Ishikawa (cell line): ENCODE results near the gene COX6A2.

Experiments
- CEBPB ChIP-seq: IDR thresholded peaks from 2 replicates; pipeline ENCODE4 v1.6.1; 2012
- CREB1 ChIP-seq: IDR thresholded peaks from 2 replicates; pipeline ENCODE4 v1.6.1; 2012; ENCODE audit warnings: low read depth
- EGR1 ChIP-seq: IDR thresholded peaks from 2 replicates; pipeline ENCODE4 v1.6.1; 2012
- EP300 ChIP-seq: IDR thresholded peaks from 2 replicates; pipeline ENCODE4 v1.6.1; 2012; ENCODE audit warnings: borderline replicate concordance
- FOXM1 ChIP-seq: IDR thresholded peaks from 2 replicates; pipeline ENCODE4 v1.6.1; 2012; ENCODE audit warnings: low read depth, borderline replicate concordance
- NFIC ChIP-seq: IDR thresholded peaks from 2 replicates; pipeline ENCODE4 v1.6.1; 2012
- RAD21 ChIP-seq: IDR thresholded peaks from 2 replicates; pipeline ENCODE4 v1.6.1; 2012; ENCODE audit warnings: low read depth
- TAF1 ChIP-seq: IDR thresholded peaks from 2 replicates; pipeline ENCODE4 v1.6.1; 2012; ENCODE audit warnings: low read depth, mild to moderate bottlenecking
- TCF12 ChIP-seq: IDR thresholded peaks from 2 replicates; pipeline ENCODE4 v1.6.1; 2012; ENCODE audit warnings: low read depth
- TEAD4 ChIP-seq: IDR thresholded peaks from 2 replicates; pipeline ENCODE4 v1.6.1; 2012
- YY1 ChIP-seq: IDR thresholded peaks from 2 replicates; pipeline ENCODE4 v1.6.1; 2012; ENCODE audit warnings: low read depth
- ZBTB7A ChIP-seq: IDR thresholded peaks from 2 replicates; pipeline ENCODE4 v1.6.1; 2012; ENCODE audit warnings: low read depth
- TF ChIP-seq, protein P1 (sequence below): IDR thresholded peaks from 2 replicates; pipeline ENCODE4 v1.6.1; 2012
- TF ChIP-seq, protein P2 (sequence below): IDR thresholded peaks from 2 replicates; pipeline ENCODE4 v1.6.1; 2012; ENCODE audit warnings: low read depth, mild to moderate bottlenecking
- TF ChIP-seq, protein P3 (sequence below): IDR thresholded peaks from 2 replicates; pipeline ENCODE4 v1.6.1; 2012

The COX6A2 gene

DNA sequence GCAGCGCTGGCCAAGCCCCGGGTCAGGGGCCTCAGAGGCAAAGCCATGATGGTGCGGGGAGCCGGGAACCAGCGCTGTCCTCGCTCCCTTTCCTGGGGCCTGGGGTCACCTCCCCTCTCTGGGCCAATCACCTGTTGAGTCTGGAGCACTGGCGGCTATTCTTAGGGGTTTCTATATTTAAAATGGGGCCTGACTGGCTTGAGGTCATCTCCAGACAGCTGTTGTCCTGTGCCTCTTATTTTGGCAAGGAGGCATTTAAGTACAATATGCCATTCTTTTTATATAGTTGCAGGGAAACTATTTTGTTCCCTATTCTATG is at the start of gene COX6A2:
Gene COX6A2, minus strand, starts transcription at position 82 of the 319 bp plus-strand sequence. Its CDS starts 35 bp downstream, at position 47.
- TF ChIP-seq TCF12 (no peak), TEAD4 (no peak), YY1 (no peak)
- TF ChIP-seq, protein P1, sequence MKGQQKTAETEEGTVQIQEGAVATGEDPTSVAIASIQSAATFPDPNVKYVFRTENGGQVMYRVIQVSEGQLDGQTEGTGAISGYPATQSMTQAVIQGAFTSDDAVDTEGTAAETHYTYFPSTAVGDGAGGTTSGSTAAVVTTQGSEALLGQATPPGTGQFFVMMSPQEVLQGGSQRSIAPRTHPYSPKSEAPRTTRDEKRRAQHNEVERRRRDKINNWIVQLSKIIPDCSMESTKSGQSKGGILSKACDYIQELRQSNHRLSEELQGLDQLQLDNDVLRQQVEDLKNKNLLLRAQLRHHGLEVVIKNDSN = no peak
- TF ChIP-seq, protein P2, sequence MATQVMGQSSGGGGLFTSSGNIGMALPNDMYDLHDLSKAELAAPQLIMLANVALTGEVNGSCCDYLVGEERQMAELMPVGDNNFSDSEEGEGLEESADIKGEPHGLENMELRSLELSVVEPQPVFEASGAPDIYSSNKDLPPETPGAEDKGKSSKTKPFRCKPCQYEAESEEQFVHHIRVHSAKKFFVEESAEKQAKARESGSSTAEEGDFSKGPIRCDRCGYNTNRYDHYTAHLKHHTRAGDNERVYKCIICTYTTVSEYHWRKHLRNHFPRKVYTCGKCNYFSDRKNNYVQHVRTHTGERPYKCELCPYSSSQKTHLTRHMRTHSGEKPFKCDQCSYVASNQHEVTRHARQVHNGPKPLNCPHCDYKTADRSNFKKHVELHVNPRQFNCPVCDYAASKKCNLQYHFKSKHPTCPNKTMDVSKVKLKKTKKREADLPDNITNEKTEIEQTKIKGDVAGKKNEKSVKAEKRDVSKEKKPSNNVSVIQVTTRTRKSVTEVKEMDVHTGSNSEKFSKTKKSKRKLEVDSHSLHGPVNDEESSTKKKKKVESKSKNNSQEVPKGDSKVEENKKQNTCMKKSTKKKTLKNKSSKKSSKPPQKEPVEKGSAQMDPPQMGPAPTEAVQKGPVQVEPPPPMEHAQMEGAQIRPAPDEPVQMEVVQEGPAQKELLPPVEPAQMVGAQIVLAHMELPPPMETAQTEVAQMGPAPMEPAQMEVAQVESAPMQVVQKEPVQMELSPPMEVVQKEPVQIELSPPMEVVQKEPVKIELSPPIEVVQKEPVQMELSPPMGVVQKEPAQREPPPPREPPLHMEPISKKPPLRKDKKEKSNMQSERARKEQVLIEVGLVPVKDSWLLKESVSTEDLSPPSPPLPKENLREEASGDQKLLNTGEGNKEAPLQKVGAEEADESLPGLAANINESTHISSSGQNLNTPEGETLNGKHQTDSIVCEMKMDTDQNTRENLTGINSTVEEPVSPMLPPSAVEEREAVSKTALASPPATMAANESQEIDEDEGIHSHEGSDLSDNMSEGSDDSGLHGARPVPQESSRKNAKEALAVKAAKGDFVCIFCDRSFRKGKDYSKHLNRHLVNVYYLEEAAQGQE = no peak

DNA sequence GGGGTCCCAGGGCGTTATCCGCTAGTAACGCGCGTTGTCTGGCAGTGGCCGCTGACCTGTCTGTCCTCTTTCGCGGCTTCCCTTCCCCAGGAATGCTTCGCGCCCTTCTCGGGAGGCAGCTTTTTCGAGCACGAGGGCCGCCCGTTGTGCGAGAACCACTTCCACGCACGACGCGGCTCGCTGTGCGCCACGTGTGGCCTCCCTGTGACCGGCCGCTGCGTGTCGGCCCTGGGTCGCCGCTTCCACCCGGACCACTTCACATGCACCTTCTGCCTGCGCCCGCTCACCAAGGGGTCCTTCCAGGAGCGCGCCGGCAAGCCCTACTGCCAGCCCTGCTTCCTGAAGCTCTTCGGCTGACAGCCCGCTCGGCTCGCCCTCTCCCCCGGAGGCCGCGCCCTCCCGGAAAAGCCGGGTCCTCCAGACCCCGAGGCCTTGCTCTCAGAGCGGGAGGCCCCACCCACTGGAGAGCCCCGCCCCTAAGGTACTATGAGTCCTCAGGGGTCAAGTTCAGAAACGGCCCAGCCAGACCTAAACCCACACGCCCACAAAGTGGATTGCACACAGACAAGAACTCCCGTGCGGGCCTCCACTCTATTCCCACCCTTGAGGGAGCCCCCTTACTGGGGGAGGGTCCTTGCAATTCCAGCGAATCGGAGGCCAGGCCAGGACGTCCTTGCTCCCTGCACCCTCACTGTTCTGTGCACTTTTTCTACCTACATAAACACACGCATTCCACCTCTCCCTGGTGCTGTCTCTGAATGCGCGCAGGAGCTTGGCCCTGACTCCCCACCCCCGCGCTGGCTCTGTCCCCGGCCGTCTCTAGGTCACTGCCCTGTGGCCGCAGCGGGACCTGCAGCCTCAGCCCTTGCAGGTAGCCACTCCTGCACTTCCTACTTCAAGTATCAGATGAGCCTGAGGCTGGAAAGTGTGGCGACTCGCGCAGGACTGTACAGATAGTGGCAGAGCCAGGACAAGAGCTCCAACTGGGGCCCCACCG is 49.4 kb upstream of the COX6A2 start:
- TF ChIP-seq RAD21 = no peak
- no peak for TF ChIP-seq EP300
- no peak for TF ChIP-seq CREB1

DNA sequence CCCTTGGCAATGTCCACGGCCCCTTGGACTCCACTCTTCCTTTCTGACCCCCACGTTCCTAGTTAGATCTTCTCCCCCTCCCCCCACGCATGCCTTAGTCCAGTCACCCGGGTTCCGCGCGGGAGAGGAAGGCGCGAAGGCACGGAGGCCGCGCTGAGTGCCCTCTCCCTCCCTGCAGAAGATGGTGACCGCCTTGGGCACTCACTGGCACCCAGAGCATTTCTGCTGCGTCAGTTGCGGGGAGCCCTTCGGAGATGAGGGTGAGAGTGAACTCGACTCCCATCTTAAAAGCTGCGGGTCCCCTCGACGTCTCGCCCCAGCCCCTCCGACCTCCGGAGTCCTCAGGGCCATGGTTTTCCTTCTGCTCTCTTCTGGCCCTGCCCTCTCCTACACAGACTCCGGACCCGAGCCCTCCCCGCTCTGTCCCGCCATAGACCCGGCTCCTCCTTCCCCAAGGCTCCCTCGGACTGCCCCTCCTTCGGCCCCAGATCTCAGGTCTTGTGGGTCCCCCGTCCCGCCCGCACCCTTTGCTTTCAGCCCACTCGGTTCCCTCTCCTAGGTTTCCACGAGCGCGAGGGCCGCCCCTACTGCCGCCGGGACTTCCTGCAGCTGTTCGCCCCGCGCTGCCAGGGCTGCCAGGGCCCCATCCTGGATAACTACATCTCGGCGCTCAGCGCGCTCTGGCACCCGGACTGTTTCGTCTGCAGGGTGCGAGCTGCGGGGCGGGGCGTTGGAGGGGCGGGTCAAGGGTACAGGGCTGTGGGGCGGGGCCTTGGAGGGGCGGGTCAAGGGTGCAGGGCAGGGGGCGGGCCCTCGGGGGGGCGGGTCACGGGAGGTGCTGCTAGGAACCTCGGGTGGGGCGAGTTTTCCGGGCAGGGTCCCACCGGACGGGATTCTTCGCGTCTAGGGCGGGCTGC is 48.4 kb upstream of the COX6A2 start:
- TF ChIP-seq TEAD4 (no peak), FOXM1 (no peak), RAD21 (no peak), CEBPB (no peak), NFIC (no peak), TCF12 (no peak), CREB1 (no peak), TAF1 (no peak), ZBTB7A (no peak), YY1 (no peak), EGR1 (no peak), EP300 (no peak)
- TF ChIP-seq, protein P1 = no peak
- TF ChIP-seq, protein P3, sequence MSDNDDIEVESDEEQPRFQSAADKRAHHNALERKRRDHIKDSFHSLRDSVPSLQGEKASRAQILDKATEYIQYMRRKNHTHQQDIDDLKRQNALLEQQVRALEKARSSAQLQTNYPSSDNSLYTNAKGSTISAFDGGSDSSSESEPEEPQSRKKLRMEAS = no peak
- TF ChIP-seq, protein P2 = no peak

DNA sequence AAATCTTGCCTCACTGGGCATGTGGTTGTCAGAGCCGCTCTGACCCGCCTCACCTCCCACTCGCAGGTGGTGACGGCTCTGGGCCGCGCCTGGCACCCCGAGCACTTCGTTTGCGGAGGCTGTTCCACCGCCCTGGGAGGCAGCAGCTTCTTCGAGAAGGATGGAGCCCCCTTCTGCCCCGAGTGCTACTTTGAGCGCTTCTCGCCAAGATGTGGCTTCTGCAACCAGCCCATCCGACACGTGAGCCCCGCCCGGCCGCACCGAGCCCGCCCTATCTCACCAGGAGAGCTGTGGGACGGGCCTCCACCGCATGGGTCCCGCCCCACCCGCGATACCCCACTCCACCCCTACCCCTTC is 47.8 kb upstream of the COX6A2 start:
- TF ChIP-seq TCF12 = no peak
- TF ChIP-seq FOXM1 = no peak
- TF ChIP-seq NFIC = no peak
- no peak for TF ChIP-seq EGR1

DNA sequence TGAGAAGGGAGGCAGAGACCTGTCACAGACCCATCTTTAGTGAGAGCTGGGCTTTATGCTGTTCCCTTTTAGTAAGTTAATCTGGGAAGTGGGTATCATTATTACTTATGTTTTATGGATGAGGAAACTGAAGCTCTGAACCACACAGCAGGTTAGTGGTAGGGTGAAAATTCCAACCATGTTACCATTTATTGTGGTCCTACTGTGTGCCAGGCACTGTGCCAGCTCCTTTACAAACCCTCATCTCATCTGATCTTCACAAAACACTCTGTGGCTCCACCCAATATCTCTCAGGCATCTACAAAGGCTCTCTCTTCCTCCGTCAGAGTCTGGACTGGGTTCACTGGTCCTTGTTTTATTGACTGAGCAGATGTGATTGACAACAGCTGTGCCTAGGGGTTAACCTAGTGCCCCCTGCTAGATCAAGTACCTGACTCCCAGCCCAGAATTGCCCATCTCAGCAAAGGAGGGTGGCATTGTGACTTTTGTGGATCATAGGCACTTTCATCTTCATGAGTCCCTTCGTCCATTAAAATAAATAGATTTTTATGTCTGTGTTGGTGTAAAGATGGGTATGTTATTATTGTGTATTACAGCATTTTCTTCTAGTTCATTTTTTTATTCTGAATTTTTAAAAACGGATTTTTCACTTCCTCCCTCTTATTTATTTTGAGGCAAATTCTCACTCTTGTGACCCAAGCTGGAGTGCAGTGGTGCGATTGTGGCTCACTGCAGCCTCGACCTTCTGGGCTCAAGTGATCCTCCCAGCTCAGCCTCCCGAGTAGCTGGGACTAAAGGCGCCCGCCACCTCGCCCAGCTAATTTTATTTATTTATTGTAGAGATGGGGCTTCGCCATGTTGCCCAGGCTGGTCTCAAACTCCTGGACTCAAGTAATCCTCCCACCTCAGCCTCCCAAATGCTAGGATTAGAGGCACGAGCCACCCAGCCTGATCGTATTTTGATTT is 46.9 kb upstream of the COX6A2 start:
- TF ChIP-seq TEAD4 (no peak), YY1 (no peak), CREB1 (no peak), FOXM1 (no peak), EP300 (no peak), EGR1 (no peak), CEBPB (no peak), RAD21 (no peak), NFIC (no peak), ZBTB7A (no peak), TAF1 (no peak), TCF12 (no peak)
- TF ChIP-seq, protein P2 = no peak
- TF ChIP-seq, protein P3 = no peak
- TF ChIP-seq, protein P1 = no peak
